Measurements from ENCODE around the gene SECISBP2L. TPM values are rescaled to one million over a fixed set of nuclear protein-coding genes. Genes with fewer than 3 reads are reported as not detected.

Gene SECISBP2L
- total RNA-seq, 1 experiment from 2014 or later: 24.7 TPM

- Histone ChIP-seq H3K23ac (ENCODE audit: insufficient read length, low read depth, low read length) (no peak overlapping the region), H3K79me2 (ENCODE audit: insufficient read depth, low read length) (no peaks in the 10 kb centered on the region), H3K4me2 (ENCODE audit: insufficient read depth, insufficient read length, low read length) (no peak overlapping the region), H2BK12ac (ENCODE audit: insufficient read length, low read depth, low read length) (no peak overlapping the region), H4K91ac (ENCODE audit: insufficient read length, low read depth, low read length) (no peak overlapping the region), H2BK20ac (ENCODE audit: low read depth, low read length, poor library complexity, severe bottlenecking) (no peak overlapping the region), H2BK120ac (ENCODE audit: low read depth, low read length, poor library complexity, severe bottlenecking) (no peak overlapping the region), H3K9me3 (ENCODE audit: control insufficient read depth, low read depth, low read length) (no peaks in the 10 kb centered on the region), H3T11ph (ENCODE audit: low read length) (no peak overlapping the region), H2AK5ac (ENCODE audit: insufficient read length, low read length) (no peak overlapping the region), H3K27me3 (ENCODE audit: insufficient read depth, low read length) (no peaks in the 10 kb centered on the region), H3K23me2 (ENCODE audit: insufficient read length, low read depth, low read length, poor library complexity, severe bottlenecking) (no peaks in the 10 kb centered on the region), H2BK15ac (ENCODE audit: low read depth, low read length) (no peak overlapping the region), H4K5ac (ENCODE audit: insufficient read length, low read depth, low read length) (no peak overlapping the region), H3K14ac (ENCODE audit: insufficient read depth, low read length) (no peak overlapping the region), H3K9ac (ENCODE audit: extremely low read depth, insufficient read length, low read length) (no peak overlapping the region), H3K79me1 (ENCODE audit: insufficient read depth, low read depth, low read length, poor library complexity, severe bottlenecking) (no peaks in the 10 kb centered on the region), H4K20me1 (ENCODE audit: control insufficient read depth, insufficient read depth, insufficient read length) (no peaks in the 10 kb centered on the region), H2AFZ (ENCODE audit: low read length) (no peak overlapping the region), H3K18ac (ENCODE audit: insufficient read length, low read depth, low read length) (no peak overlapping the region), H3K4ac (ENCODE audit: low read depth, low read length) (no peak overlapping the region), H4K8ac (replicated peaks; ENCODE audit: insufficient read length, low read depth, low read length) (no peak overlapping the region), H3K56ac (ENCODE audit: insufficient read length, low read depth, low read length) (no peak overlapping the region), H3K4me1 (ENCODE audit: insufficient read depth, low read length) (no peaks in the 10 kb centered on the region), H3K27ac (ENCODE audit: insufficient read length, low read depth, low read length) (no peak overlapping the region), H2BK5ac (ENCODE audit: insufficient read length, low read length) (no peak overlapping the region)
- no peaks in the 10 kb centered on the region for H3K36me3 Mint-ChIP-seq (ENCODE audit: insufficient read depth in 1 of 3, low read depth in 3 of 3)
- no peaks in the 10 kb centered on the region for H3K9me3 Mint-ChIP-seq
- no peak overlapping the region for H3K27ac Mint-ChIP-seq
- WGBS (ENCODE audit: extremely low coverage, insufficient read length, low lambda C conversion rate): no CpG with 5 or more reads among the region's 2 CpGs
- DNase-seq: no peak
- H3K4me3 Mint-ChIP-seq: no peak overlapping the region
- no peaks in the 10 kb centered on the region for H3K4me1 Mint-ChIP-seq
- H3K27me3 Mint-ChIP-seq (ENCODE audit: low read depth): peaks cover 2% of the 10 kb centered on the region; the same call in 1 of the 2 replicates
- TF ChIP-seq CTCF (conservative IDR thresholded peaks at IDR 0.05): no peak
Observed at GRCh38 chr15:48945386-48945785, 100.9 kb downstream of the SECISBP2L start.

All from H9 (cell line).